Smooth muscle cell (in vitro differentiated cells): ENCODE measurements around the gene CEP135. TPM values are rescaled to one million over a fixed set of nuclear protein-coding genes. Genes with fewer than 3 reads are reported as not detected.
"Not testable (repeated sequence)": the region's sequence is repeated elsewhere in the genome, so short reads cannot be mapped to it uniquely, and the experiment has no call there.

ENCODE experiments used
- DNase-seq: peaks from one replicate; lab custom pipeline; 2025; ENCODE audit not compliant: unreplicated experiment; lab: John Stamatoyannopoulos, UW
- H2AFZ ChIP-seq: fragments of 200-600 bp; sonication (generic); 2 replicates; pipeline ENCODE4 v1.6.0; 2016; ENCODE audit warnings: antibody characterized with exemption, low read depth, mild to moderate bottlenecking
- H3F3A ChIP-seq: fragments of 200-600 bp; sonication (generic); 2 replicates; pipeline ENCODE4 v1.6.0; 2017; ENCODE audit warnings: antibody characterized with exemption, low read depth
- H3K27ac ChIP-seq: fragments of 200-600 bp; sonication (generic); 2 replicates; pipeline ENCODE4 v1.5.1; 2016; ENCODE audit warnings: low read depth, mild to moderate bottlenecking
- H3K27me3 ChIP-seq: fragments of 200-600 bp; sonication (generic); 2 replicates; pipeline ENCODE4 v1.6.1; 2016; ENCODE audit warnings: low read depth, mild to moderate bottlenecking
- H3K36me3 ChIP-seq: fragments of 200-600 bp; sonication (generic); 2 replicates; pipeline ENCODE4 v1.5.1; 2016; ENCODE audit warnings: low read depth
- H3K4me1 ChIP-seq: fragments of 200-600 bp; sonication (generic); 2 replicates; pipeline ENCODE4 v1.5.1; 2016; ENCODE audit warnings: low read depth
- H3K4me2 ChIP-seq: fragments of 200-600 bp; sonication (generic); 2 replicates; pipeline ENCODE4 v1.6.0; 2016; ENCODE audit warnings: mild to moderate bottlenecking
- H3K4me3 ChIP-seq: fragments of 200-600 bp; sonication (generic); 2 replicates; pipeline ENCODE4 v1.5.1; 2016; ENCODE audit warnings: mild to moderate bottlenecking
- H3K79me2 ChIP-seq: fragments of 200-600 bp; sonication (generic); 2 replicates; pipeline ENCODE4 v1.6.0; 2016; ENCODE audit warnings: low read depth, mild to moderate bottlenecking
- H3K9ac ChIP-seq: fragments of 200-600 bp; sonication (generic); 2 replicates; pipeline ENCODE4 v1.6.0; 2016; ENCODE audit warnings: low read depth
- H3K9me3 ChIP-seq: fragments of 200-600 bp; sonication (generic); replicated peaks from 2 replicates; pipeline ENCODE4 v1.5.1; 2016; ENCODE audit warnings: low read depth
- H4K20me1 ChIP-seq: fragments of 200-600 bp; sonication (generic); 2 replicates; pipeline ENCODE4 v1.6.0; 2016; ENCODE audit warnings: low read depth
- CTCF ChIP-seq: fragments of 200-600 bp; sonication (generic); IDR thresholded peaks from 2 replicates; pipeline ENCODE4 v1.5.1; 2017; ENCODE audit warnings: borderline replicate concordance, mild to moderate bottlenecking, antibody characterized with exemption; ENCODE audit not compliant: insufficient read depth, poor library complexity, severe bottlenecking
- WGBS: methylation state at CpG from one replicate; pipeline ENCODE4 v1.1.7; 2016; ENCODE audit warnings: low lambda C conversion rate; 5-methylcytosine and 5-hydroxymethylcytosine counted together
- polyA plus RNA-seq: library from polyadenylated mRNA; unstranded; fragments of >200 nt; fragmentation: Nextera tagmentation; extraction: Ambion mirVana; gene quantifications from 2 replicates; pipeline ENCODE4 v1.2.1, GENCODE V29; 2016
- total RNA-seq: library from RNA; depleted of rRNA; stranded (reverse); fragments of >200 nt; gene quantifications from 2 replicates; pipeline ENCODE4 v1.2.3, GENCODE V29; 2014

The CEP135 gene
- total and polyA plus RNA-seq, 2 experiments from 2014 or later: 4.5 to 28.9 TPM

- no peaks in the 10 kb centered on the region for H3K9me3 ChIP-seq
- no peaks in the 10 kb centered on the region for H3K4me1 ChIP-seq
- peaks cover 8% of the 10 kb centered on the region for H3K79me2 ChIP-seq
- no peaks in the 10 kb centered on the region for H3K27me3 ChIP-seq
- no peak for TF ChIP-seq CTCF
- no peaks in the 10 kb centered on the region for H3K36me3 ChIP-seq
- H3F3A ChIP-seq: no peaks in the 10 kb centered on the region
- WGBS: 95% methylated on average over 2 of the region's 2 CpGs
- no peak overlapping the region for H2AFZ ChIP-seq
- no peak overlapping the region for H3K27ac ChIP-seq
- no peak overlapping the region for H3K9ac ChIP-seq
- no peaks in the 10 kb centered on the region for H4K20me1 ChIP-seq
- no peak for DNase-seq
- no peak overlapping the region for H3K4me3 ChIP-seq
- H3K4me2 ChIP-seq: no peak overlapping the region
Measured at GRCh38 chr4:56066493-56066892, 117.7 kb downstream of the CEP135 start.

GRCh38 chr4:56067826-56068225 lies 119.1 kb downstream of the CEP135 start:
- WGBS: 96% methylated on average over 6 of the region's 6 CpGs
- H4K20me1 ChIP-seq: no peaks in the 10 kb centered on the region
- no peak overlapping the region for H3K4me2 ChIP-seq
- no peaks in the 10 kb centered on the region for H3K9me3 ChIP-seq
- no peak for TF ChIP-seq CTCF
- H3K79me2 ChIP-seq: peaks cover 11% of the 10 kb centered on the region
- no peaks in the 10 kb centered on the region for H3K27me3 ChIP-seq
- H3K36me3 ChIP-seq: no peaks in the 10 kb centered on the region
- H3K4me3 ChIP-seq: no peak overlapping the region
- no peak overlapping the region for H2AFZ ChIP-seq
- H3F3A ChIP-seq: no peaks in the 10 kb centered on the region
- DNase-seq: no peak
- H3K27ac ChIP-seq: no peak overlapping the region
- no peaks in the 10 kb centered on the region for H3K4me1 ChIP-seq
- H3K9ac ChIP-seq: no peak overlapping the region

GRCh38 chr4:56072730-56073129 lies 124.0 kb downstream of the CEP135 start:
- DNase-seq, H3K4me3 ChIP-seq, H3K36me3 ChIP-seq, H3F3A ChIP-seq, H4K20me1 ChIP-seq, H3K4me1 ChIP-seq, H3K9ac ChIP-seq, H3K27ac ChIP-seq, H2AFZ ChIP-seq, H3K27me3 ChIP-seq, H3K9me3 ChIP-seq, H3K4me2 ChIP-seq: not testable (repeated sequence)
- 96% methylated on average over 3 of the region's 3 CpGs for WGBS
- H3K79me2 ChIP-seq: peaks cover 12% of the 10 kb centered on the region

GRCh38 chr4:56077676-56078075 lies 128.9 kb downstream of the CEP135 start:
- Histone ChIP-seq H3K4me1 (no peaks in the 10 kb centered on the region), H3K79me2 (peaks cover 9% of the 10 kb centered on the region), H3K9me3 (peaks cover 6% of the 10 kb centered on the region), H3K27me3 (no peaks in the 10 kb centered on the region), H3K4me2 (no peak overlapping the region), H4K20me1 (no peaks in the 10 kb centered on the region), H3K4me3 (no peak overlapping the region), H3K36me3 (no peaks in the 10 kb centered on the region), H3K9ac (no peak overlapping the region), H2AFZ (no peak overlapping the region), H3F3A (no peaks in the 10 kb centered on the region), H3K27ac (no peak overlapping the region)
- DNase-seq: no peak
- WGBS: 97% methylated on average over 2 of the region's 2 CpGs
- no peak for TF ChIP-seq CTCF
